NOMO-1 (cell line): Measurements from ENCODE around the gene RENBP.
A peak's percentile ranks its signal among the peaks of the same experiment; 100 is the strongest.

Source experiments
- DNase-seq, 2 experiments: peaks; one replicate each; lab custom pipeline; 2025; ENCODE audit not compliant: unreplicated experiment in 2 of 2; lab: John Stamatoyannopoulos, UW

RENBP gene

GRCh38 chrX:153903238-153903980 lies 41.0 kb downstream of the RENBP start:
- no peak for DNase-seq

- no peak for DNase-seq
These were observed 42.1 kb downstream of the RENBP start for GRCh38 chrX:153902385-153902784.

GRCh38 chrX:153901753-153902140 lies 42.7 kb downstream of the RENBP start:
- DNase-seq, result no peak

GRCh38 chrX:153900831-153901752 lies 43.4 kb downstream of the RENBP start:
- DNase-seq, result peak; percentile 75 to 83

GRCh38 chrX:153897899-153898298 lies 46.5 kb downstream of the RENBP start:
- DNase-seq, result no peak

- DNase-seq, result no peak
These were observed 55.3 kb downstream of the RENBP start for GRCh38 chrX:153889123-153889522.

- no peak for DNase-seq
These were observed 56.1 kb downstream of the RENBP start for GRCh38 chrX:153888344-153888743.

- no peak for DNase-seq
These were observed 57.1 kb downstream of the RENBP start for GRCh38 chrX:153887385-153887784.

GRCh38 chrX:153886915-153887314 lies 57.5 kb downstream of the RENBP start:
- no peak for DNase-seq

- no peak for DNase-seq
These were observed 58.2 kb downstream of the RENBP start, which contains the start of gene L1CAM for GRCh38 chrX:153885968-153886903. TSS of gene L1CAM (minus strand) at chrX:153886173. CDS start at chrX:153875836, 10,337 bp downstream.
